Activated naive CD4-positive, alpha-beta T cell treated with anti-CD3 and anti-CD28 coated beads, Interleukin-2, amount 10 ng/mL, durations not matched to agents 7 days and 5 days (primary cell): ENCODE results near the gene BEX4.
"Not testable (repeated sequence)": the region's sequence is repeated elsewhere in the genome, so short reads cannot be mapped to it uniquely, and the experiment has no call there.

ENCODE experiments used
- CTCF ChIA-PET: fragments of 350-600 bp; sonication (Branson Sonifier 250); formaldehyde crosslinking; loops from one replicate; lab custom pipeline; 2021; ENCODE audit warnings: antibody characterized with exemption; lab: Charles Lee
- DNase-seq: peaks from one replicate; pipeline ENCODE4 v3.0.0-alpha.2; 2020
- H3K27ac Mint-ChIP-seq: one replicate; pipeline ENCODE4 v1.8.0; 2021; ENCODE audit warnings: mild to moderate bottlenecking, moderate library complexity, mixed read lengths
- H3K27me3 Mint-ChIP-seq: one replicate; pipeline ENCODE4 v1.8.0; 2021; ENCODE audit warnings: mild to moderate bottlenecking, mixed read lengths
- H3K36me3 Mint-ChIP-seq: one replicate; pipeline ENCODE4 v1.8.0; 2021; ENCODE audit warnings: mixed read lengths
- H3K4me1 Mint-ChIP-seq: one replicate; pipeline ENCODE4 v1.8.0; 2021; ENCODE audit warnings: mixed read lengths
- H3K4me3 Mint-ChIP-seq: one replicate; pipeline ENCODE4 v1.8.0; 2021; ENCODE audit warnings: mild to moderate bottlenecking, moderate library complexity, mixed read lengths
- H3K9me3 Mint-ChIP-seq: one replicate; pipeline ENCODE4 v1.8.0; 2021; ENCODE audit warnings: mixed read lengths

The BEX4 gene

DNA sequence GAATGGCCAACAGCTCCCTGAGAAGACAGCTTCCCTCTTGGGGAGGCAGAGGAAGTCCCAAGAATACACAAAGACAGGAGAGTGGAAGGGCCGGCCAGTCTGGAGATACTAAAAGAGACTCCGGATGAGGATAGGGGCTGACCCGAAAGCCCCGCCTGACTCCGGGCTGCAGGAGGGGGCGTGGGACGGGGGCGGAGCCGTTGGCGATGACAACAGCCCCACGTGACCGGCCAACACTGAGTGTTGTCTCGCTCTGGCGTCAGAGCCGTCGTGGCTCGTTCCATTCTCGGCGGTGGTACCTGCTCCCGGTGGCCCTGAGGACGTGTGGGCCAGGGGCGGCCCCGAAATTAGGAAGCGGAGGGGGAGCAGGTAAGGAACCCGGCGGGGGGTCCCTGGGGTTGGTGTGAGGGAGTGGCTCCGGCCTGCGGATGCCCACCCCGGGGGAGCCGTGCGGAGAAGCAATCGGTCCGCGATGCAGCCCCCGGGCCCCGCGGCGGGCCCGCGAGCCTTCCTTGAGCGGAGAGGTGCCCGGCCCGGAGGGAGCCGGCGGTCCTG is at the start of gene BEX4:
TSS of gene BEX4 (plus strand) at position 239 of the 555 bp plus-strand sequence. CDS start 1,046 bp downstream, outside the sequence.
- CTCF ChIA-PET = no interaction called here
- Mint-ChIP-seq H3K27me3 (peaks cover 7% of the 10 kb centered on the region), H3K4me3 (peak within 1 kb of the TSS; percentile 80), H3K9me3 (no peaks in the 10 kb centered on the region), H3K36me3 (peaks cover 8% of the 10 kb centered on the region), H3K27ac (peak within 1 kb of the TSS; percentile 87), H3K4me1 (peaks cover 8% of the 10 kb centered on the region)
- peak; percentile 89 for DNase-seq

- CTCF ChIA-PET = no interaction called here
- no peak for DNase-seq
- Mint-ChIP-seq H3K4me1 (no peaks in the 10 kb centered on the region), H3K4me3 (no peak overlapping the region), H3K27me3 (no peaks in the 10 kb centered on the region), H3K9me3 (no peaks in the 10 kb centered on the region), H3K36me3 (no peaks in the 10 kb centered on the region), H3K27ac (no peak overlapping the region)
These were observed 44.7 kb upstream of the BEX4 start for GRCh38 chrX:103170216-103170615.

DNA sequence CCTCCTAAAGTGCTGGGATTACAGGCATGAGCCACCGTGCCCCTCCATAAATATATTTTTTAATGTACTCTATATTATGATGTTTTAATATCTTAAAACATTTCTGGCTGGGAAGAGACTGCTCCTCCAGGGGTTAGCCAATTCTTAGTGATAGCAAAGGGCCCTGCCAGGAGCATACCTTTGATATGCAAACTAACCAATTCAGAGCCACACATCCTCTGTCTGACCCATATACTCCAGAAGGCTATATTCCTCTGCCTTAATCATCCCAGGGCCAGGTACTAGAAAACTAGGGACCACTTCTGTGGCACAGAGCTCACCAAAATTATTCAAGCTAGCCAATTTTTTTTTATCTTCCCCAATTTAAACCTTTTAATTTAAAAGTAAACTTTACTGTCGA is 43.6 kb upstream of the BEX4 start:
- no peaks in the 10 kb centered on the region for H3K36me3 Mint-ChIP-seq
- H3K9me3 Mint-ChIP-seq = no peaks in the 10 kb centered on the region
- CTCF ChIA-PET = interaction anchor here (0.8 kb wide), 1 partner anchor 220 kb away, joined by 3 read pairs; no protein-coding TSS in a partner anchor
- H3K27ac Mint-ChIP-seq = no peak overlapping the region
- H3K4me1 Mint-ChIP-seq = peaks cover 3% of the 10 kb centered on the region
- no peak overlapping the region for H3K4me3 Mint-ChIP-seq
- DNase-seq = no peak
- H3K27me3 Mint-ChIP-seq = no peaks in the 10 kb centered on the region

DNA sequence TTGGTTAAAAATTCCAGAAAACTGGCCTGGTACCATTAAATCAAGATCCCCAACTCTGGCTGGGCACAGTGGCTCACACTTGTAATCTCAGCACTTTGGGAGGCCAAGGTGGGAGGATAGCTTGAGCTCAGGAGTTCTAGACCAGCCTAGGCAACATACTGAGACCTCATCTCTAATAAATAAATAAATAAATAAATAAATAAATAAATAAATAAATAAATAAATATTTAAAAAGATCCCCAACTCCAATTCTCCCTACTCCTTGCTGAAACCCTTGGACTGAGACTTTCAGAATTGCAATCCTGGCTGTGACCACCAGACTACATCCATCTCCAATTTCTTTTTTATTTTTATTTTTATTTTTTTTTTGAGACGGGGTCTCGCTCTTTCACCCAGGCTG is 39.7 kb upstream of the BEX4 start:
- not testable (repeated sequence) for H3K4me3 Mint-ChIP-seq, H3K36me3 Mint-ChIP-seq, H3K27me3 Mint-ChIP-seq, H3K4me1 Mint-ChIP-seq, DNase-seq, H3K27ac Mint-ChIP-seq, H3K9me3 Mint-ChIP-seq
- CTCF ChIA-PET = interaction anchor here (1.4 to 2.2 kb wide), 2 partner anchors 224 kb away, joined by 5 to 18 read pairs; no protein-coding TSS in a partner anchor

DNA sequence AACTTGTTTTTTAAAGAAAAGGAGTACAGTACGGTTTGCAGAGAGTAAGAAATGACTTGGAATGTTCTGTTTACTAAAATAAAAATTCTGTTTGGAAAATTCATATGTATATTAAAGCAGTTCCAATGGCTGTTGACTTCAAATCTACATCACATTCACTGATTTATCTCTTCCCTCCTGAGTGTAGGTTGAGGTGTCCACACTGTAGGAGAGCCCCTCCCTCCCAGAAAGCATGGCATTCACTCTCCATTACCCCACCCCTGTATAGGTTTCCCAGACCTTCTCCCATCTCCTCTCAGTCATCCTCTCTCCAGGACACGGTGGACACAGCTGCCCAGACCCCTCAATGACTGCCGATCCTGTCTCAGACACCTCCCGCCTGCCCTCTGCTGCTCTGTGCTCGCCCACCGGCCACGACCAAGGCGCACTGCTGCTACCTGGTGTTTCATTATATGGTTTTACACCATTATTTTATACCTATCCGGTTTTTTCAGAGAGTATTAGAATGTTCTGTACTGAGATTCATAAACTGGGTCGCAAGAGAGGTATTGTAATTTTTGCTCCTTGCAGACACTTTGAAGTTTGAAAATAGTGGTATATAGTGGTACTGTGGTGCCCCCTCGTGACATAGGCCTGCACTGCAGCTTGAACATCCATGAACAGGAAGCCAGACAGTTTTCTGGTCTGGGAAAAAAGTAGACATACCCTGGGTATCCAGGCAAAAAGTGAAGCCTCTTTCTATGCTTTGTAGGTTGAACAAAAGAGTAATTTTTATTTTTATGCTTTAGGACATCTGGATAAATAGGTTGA is 38.8 kb upstream of the BEX4 start:
- Mint-ChIP-seq H3K36me3 (no peaks in the 10 kb centered on the region), H3K4me3 (no peak overlapping the region), H3K27ac (no peak overlapping the region)

GRCh38 chrX:103177556-103177955 is 37.4 kb upstream of the BEX4 start:
- DNase-seq = no peak
- no peaks in the 10 kb centered on the region for H3K27me3 Mint-ChIP-seq
- H3K9me3 Mint-ChIP-seq = no peaks in the 10 kb centered on the region
- H3K4me3 Mint-ChIP-seq = no peak overlapping the region
- peaks cover 3% of the 10 kb centered on the region for H3K4me1 Mint-ChIP-seq
- no peaks in the 10 kb centered on the region for H3K36me3 Mint-ChIP-seq
- H3K27ac Mint-ChIP-seq = no peak overlapping the region
- CTCF ChIA-PET = interaction anchor here (0.9 to 2.2 kb wide), 2 partner anchors 10 to 226 kb away, joined by 3 to 18 read pairs; no protein-coding TSS in a partner anchor

More for the DNA sequence above, 38.8 kb upstream of the BEX4 start:
- Mint-ChIP-seq H3K9me3 (no peaks in the 10 kb centered on the region), H3K4me1 (peaks cover 3% of the 10 kb centered on the region), H3K27me3 (no peaks in the 10 kb centered on the region)
- CTCF ChIA-PET = interaction anchor here (1.1 to 2.2 kb wide), 2 partner anchors 55 to 225 kb away, joined by 3 to 18 read pairs; no protein-coding TSS in a partner anchor
- DNase-seq = peak; percentile 66

- Mint-ChIP-seq H3K4me1 (no peaks in the 10 kb centered on the region), H3K4me3 (no peak overlapping the region), H3K27ac (no peak overlapping the region), H3K36me3 (no peaks in the 10 kb centered on the region), H3K27me3 (no peaks in the 10 kb centered on the region), H3K9me3 (no peaks in the 10 kb centered on the region)
- CTCF ChIA-PET = no interaction called here
- DNase-seq = no peak
These were observed 31.0 kb upstream of the BEX4 start for GRCh38 chrX:103183912-103184311.

GRCh38 chrX:103187953-103188475 is 26.9 kb upstream of the BEX4 start:
- CTCF ChIA-PET = interaction anchor here (0.6 kb wide), 1 partner anchor 11 kb away, joined by 3 read pairs; no protein-coding TSS in a partner anchor
- Mint-ChIP-seq H3K36me3 (no peaks in the 10 kb centered on the region), H3K27me3 (no peaks in the 10 kb centered on the region), H3K27ac (no peak overlapping the region), H3K4me1 (no peaks in the 10 kb centered on the region), H3K9me3 (no peaks in the 10 kb centered on the region), H3K4me3 (no peak overlapping the region)
- DNase-seq = no peak

DNA sequence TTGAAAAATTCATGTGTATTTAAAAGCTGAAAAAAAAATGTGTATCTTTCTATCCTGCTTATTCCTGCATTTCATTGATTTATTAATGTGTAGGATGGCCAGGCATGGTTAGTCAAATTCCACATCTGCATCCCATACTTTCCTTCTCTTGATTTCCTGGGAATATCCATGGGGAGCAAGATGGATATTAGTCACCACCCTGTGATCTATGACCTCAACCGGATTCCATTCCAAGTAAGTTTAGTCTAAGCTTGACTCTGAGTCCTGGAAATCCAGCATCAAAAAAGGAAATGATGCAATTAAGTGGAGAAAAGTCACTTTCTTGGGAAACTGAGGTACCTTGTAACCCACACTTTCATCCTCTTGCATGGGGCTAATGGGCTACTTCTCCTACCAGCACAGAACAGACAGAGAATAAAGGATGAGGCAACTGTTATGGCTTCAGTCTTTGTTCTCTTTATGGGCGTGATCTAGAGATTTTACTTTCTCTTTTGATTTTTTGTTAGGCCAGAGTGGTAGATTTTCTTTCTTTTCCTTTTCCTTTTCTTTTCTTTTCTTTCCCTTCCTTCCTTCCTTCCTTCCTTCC is 17.1 kb upstream of the BEX4 start:
- Mint-ChIP-seq H3K27me3 (no peaks in the 10 kb centered on the region), H3K36me3 (no peaks in the 10 kb centered on the region), H3K4me1 (peaks cover 7% of the 10 kb centered on the region), H3K27ac (no peak overlapping the region), H3K9me3 (no peaks in the 10 kb centered on the region), H3K4me3 (no peak overlapping the region)
- no peak for DNase-seq
- CTCF ChIA-PET = no interaction called here

- CTCF ChIA-PET, DNase-seq, H3K4me1 Mint-ChIP-seq, H3K27me3 Mint-ChIP-seq, H3K36me3 Mint-ChIP-seq, H3K4me3 Mint-ChIP-seq, H3K27ac Mint-ChIP-seq, H3K9me3 Mint-ChIP-seq: not testable (repeated sequence)
These were observed 16.2 kb upstream of the BEX4 start for GRCh38 chrX:103198668-103199067.

DNA sequence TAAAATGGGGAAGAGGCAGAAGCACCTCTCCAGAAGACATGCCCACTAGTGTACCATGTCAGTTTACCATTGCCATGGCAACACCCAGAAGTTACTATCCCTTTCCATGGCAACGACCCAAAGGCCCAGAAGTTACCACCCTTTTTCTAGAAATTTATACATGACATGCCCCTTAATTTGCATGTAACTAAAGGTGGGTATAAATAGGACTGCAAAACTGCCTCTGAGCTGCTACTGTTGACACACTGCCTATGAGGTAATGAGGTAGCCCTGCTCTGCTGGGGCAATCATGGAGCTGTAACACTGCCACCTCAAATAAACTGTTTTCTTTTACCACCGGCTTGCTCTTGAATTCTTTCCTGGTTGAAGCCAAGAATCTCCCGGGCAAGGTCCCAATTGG is 13.9 kb upstream of the BEX4 start:
- CTCF ChIA-PET = interaction anchor here (1.3 kb wide), 1 partner anchor 10 kb away, joined by 5 read pairs; no protein-coding TSS in a partner anchor
- H3K27ac Mint-ChIP-seq = no peak overlapping the region

DNA sequence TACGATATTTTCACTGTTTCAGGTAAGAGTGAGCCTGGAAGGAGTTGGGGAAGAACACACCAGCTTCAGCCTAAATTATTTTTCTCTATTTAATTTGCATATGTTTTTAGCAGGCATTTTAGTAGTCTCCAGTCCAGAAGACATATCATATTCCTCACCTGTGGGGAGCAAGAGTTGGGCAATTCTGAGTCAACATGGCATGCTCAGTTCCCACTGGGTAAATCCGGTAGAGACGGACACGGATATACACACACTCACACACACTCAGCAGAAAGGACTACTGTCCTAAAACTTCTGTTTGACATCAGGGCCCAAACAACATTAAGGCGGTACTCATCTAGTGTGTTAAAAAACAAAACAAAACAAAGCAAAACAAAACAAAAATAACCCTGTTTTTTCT is 4.9 kb upstream of the BEX4 start:
- CTCF ChIA-PET = interaction anchor here (1.4 to 2.4 kb wide), 4 partner anchors 8 to 254 kb away, joined by 3 to 24 read pairs (median 6); no protein-coding TSS in a partner anchor
- Mint-ChIP-seq H3K4me1 (peaks cover 5% of the 10 kb centered on the region), H3K36me3 (no peaks in the 10 kb centered on the region), H3K27ac (no peak overlapping the region), H3K4me3 (no peak overlapping the region), H3K9me3 (no peaks in the 10 kb centered on the region), H3K27me3 (peaks cover 5% of the 10 kb centered on the region)
- no peak for DNase-seq

More for the DNA sequence above, 13.9 kb upstream of the BEX4 start:
- Mint-ChIP-seq H3K9me3 (no peaks in the 10 kb centered on the region), H3K4me3 (no peak overlapping the region), H3K4me1 (peaks cover 7% of the 10 kb centered on the region), H3K36me3 (no peaks in the 10 kb centered on the region), H3K27me3 (peaks cover 1% of the 10 kb centered on the region)
- no peak for DNase-seq

GRCh38 chrX:103211012-103211715 is 3.7 kb upstream of the BEX4 start:
- no peak overlapping the region for H3K27ac Mint-ChIP-seq
- H3K36me3 Mint-ChIP-seq = peaks cover 3% of the 10 kb centered on the region
- H3K9me3 Mint-ChIP-seq = no peaks in the 10 kb centered on the region
- peak; percentile 65 for DNase-seq
- peaks cover 8% of the 10 kb centered on the region for H3K4me1 Mint-ChIP-seq
- H3K4me3 Mint-ChIP-seq = no peak overlapping the region
- H3K27me3 Mint-ChIP-seq = peaks cover 2% of the 10 kb centered on the region
- CTCF ChIA-PET = interaction anchor here (0.6 to 2.4 kb wide), 10 partner anchors 9 to 347 kb away, joined by 3 to 24 read pairs (median 6); no protein-coding TSS in a partner anchor
